ENCODE results near the gene VEZT.
"Not testable (repeated sequence)": the region's sequence is repeated elsewhere in the genome, so short reads cannot be mapped to it uniquely, and the experiment has no call there.

The VEZT gene

DNA sequence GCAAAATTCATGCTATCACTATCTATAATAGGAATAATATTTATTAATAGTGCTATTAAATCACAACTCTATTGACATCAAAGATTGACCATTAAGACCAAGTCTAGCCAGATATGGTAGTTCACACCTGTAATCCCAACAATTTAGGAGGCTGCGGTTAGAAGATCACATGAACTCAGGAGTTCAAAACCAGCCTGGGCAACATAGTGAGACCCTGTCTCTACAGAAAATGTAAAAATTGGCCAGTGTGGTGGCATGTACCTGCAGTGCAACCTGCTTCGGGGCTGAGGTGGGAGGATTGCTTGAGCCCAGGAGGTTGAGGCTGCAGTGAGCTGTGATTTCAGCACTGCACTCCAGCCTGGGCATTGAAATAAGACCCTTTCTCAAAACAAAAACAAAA lies 11.0 kb downstream of the VEZT start:
- TF ChIP-seq, protein P1, sequence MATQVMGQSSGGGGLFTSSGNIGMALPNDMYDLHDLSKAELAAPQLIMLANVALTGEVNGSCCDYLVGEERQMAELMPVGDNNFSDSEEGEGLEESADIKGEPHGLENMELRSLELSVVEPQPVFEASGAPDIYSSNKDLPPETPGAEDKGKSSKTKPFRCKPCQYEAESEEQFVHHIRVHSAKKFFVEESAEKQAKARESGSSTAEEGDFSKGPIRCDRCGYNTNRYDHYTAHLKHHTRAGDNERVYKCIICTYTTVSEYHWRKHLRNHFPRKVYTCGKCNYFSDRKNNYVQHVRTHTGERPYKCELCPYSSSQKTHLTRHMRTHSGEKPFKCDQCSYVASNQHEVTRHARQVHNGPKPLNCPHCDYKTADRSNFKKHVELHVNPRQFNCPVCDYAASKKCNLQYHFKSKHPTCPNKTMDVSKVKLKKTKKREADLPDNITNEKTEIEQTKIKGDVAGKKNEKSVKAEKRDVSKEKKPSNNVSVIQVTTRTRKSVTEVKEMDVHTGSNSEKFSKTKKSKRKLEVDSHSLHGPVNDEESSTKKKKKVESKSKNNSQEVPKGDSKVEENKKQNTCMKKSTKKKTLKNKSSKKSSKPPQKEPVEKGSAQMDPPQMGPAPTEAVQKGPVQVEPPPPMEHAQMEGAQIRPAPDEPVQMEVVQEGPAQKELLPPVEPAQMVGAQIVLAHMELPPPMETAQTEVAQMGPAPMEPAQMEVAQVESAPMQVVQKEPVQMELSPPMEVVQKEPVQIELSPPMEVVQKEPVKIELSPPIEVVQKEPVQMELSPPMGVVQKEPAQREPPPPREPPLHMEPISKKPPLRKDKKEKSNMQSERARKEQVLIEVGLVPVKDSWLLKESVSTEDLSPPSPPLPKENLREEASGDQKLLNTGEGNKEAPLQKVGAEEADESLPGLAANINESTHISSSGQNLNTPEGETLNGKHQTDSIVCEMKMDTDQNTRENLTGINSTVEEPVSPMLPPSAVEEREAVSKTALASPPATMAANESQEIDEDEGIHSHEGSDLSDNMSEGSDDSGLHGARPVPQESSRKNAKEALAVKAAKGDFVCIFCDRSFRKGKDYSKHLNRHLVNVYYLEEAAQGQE (IDR thresholded peaks at IDR 0.05; ENCODE audit: insufficient replicate concordance, low read depth), result no peak
- no peak for DNase-seq (ENCODE audit: low read depth in 1 of 2, low spot score in 1 of 2)
- H3K4me3 ChIP-seq (replicated peaks; ENCODE audit: insufficient read depth, low read length), result no peak overlapping the region
- H3K27me3 ChIP-seq (ENCODE audit: insufficient read depth, poor library complexity, severe bottlenecking), result no peaks in the 10 kb centered on the region
- no peak overlapping the region for H3K27ac ChIP-seq (replicated peaks)

DNA sequence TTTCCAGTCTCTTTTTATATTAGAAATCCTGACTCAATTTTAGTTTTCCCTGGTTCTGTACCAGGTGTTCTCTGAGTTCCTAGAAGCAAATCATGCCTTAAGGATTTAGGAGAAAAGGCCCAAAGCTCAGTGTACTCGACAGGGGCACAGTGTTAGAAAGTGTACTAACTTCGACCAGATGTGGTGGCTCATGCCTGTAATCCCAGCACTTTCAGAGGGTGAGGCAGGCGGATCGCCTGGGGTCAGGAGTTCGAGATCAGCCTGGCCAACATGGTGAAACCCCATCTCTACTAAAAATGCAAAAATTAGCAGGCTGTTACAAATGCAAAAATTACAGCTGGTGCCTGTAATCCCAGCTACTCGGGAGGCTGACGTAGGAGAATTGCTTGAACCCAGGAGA lies 12.0 kb downstream of the VEZT start:
- Histone ChIP-seq H3K27me3 (ENCODE audit: insufficient read depth, poor library complexity, severe bottlenecking) (no peaks in the 10 kb centered on the region), H3K27ac (replicated peaks) (no peak overlapping the region), H3K4me3 (replicated peaks; ENCODE audit: insufficient read depth, low read length) (no peak overlapping the region)
- TF ChIP-seq GABPA (IDR thresholded peaks at IDR 0.05; ENCODE audit: low read depth), result no peak
- DNase-seq (ENCODE audit: low read depth in 1 of 2, low spot score in 1 of 2), result no peak

DNA sequence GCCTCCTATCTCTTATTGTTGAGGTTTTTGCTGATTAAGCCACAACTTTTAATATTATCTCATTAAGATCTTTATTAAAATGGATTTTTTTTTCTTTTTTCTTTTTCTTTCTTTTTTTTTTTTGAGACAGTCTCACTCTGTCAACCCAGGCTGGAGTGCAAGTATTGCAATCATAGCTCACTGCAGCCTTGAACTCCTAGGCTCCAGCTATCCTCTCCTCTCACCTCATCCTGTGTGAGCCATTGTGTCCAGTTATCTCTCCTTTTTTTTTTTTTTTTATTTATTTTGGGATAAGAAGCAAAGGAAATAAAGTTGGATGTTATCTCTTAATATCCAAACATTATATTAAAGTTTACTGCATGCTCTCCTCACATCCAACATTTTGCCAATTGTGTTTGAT lies 12.7 kb downstream of the VEZT start:
- Histone ChIP-seq H3K27me3 (ENCODE audit: insufficient read depth, poor library complexity, severe bottlenecking) (no peaks in the 10 kb centered on the region), H3K4me3 (replicated peaks; ENCODE audit: insufficient read depth, low read length) (no peak overlapping the region), H3K27ac (replicated peaks) (no peak overlapping the region)
- DNase-seq (ENCODE audit: low read depth in 1 of 2, low spot score in 1 of 2), result no peak
- no peak for TF ChIP-seq SPI1 (IDR thresholded peaks at IDR 0.05; ENCODE audit: borderline replicate concordance, low read depth)
- no peak for TF ChIP-seq POLR2AphosphoS5 (IDR thresholded peaks at IDR 0.05; ENCODE audit: low read depth)
- TF ChIP-seq GABPA (IDR thresholded peaks at IDR 0.05; ENCODE audit: low read depth), result no peak
- TF ChIP-seq, protein P1 (IDR thresholded peaks at IDR 0.05; ENCODE audit: insufficient replicate concordance, low read depth), result no peak
- TF ChIP-seq, protein P2, sequence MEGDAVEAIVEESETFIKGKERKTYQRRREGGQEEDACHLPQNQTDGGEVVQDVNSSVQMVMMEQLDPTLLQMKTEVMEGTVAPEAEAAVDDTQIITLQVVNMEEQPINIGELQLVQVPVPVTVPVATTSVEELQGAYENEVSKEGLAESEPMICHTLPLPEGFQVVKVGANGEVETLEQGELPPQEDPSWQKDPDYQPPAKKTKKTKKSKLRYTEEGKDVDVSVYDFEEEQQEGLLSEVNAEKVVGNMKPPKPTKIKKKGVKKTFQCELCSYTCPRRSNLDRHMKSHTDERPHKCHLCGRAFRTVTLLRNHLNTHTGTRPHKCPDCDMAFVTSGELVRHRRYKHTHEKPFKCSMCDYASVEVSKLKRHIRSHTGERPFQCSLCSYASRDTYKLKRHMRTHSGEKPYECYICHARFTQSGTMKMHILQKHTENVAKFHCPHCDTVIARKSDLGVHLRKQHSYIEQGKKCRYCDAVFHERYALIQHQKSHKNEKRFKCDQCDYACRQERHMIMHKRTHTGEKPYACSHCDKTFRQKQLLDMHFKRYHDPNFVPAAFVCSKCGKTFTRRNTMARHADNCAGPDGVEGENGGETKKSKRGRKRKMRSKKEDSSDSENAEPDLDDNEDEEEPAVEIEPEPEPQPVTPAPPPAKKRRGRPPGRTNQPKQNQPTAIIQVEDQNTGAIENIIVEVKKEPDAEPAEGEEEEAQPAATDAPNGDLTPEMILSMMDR (IDR thresholded peaks at IDR 0.05; ENCODE audit: insufficient read depth, low read length), result no peak

DNA sequence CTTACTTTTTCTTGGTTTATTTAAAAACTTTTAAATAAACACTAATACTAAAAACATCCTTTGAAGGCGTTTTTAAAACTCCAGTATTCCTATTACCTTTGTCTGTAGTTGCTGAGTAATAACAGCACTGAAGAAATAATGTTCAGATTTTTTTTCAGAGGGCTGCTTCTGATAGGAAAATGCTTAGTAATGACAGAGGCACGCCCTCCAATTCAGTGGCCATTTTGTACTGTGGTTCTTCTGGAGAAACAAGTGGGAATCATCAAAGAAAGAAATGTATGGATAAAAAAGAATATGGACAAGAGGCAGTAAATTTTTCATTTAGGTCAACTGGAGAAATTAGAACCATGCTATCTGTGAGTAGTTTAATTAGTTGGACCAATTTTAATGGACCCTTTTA lies 13.6 kb downstream of the VEZT start:
- Histone ChIP-seq H3K27ac (replicated peaks) (no peak overlapping the region), H3K27me3 (ENCODE audit: insufficient read depth, poor library complexity, severe bottlenecking) (no peaks in the 10 kb centered on the region), H3K4me3 (replicated peaks; ENCODE audit: insufficient read depth, low read length) (no peak overlapping the region)
- no peak for DNase-seq (ENCODE audit: low read depth in 1 of 2, low spot score in 1 of 2)
- TF ChIP-seq, protein P1 (IDR thresholded peaks at IDR 0.05; ENCODE audit: insufficient replicate concordance, low read depth), result no peak
- no peak for TF ChIP-seq SPI1 (IDR thresholded peaks at IDR 0.05; ENCODE audit: borderline replicate concordance, low read depth)
- TF ChIP-seq, protein P2 (IDR thresholded peaks at IDR 0.05; ENCODE audit: insufficient read depth, low read length), result no peak
- no peak for TF ChIP-seq POLR2AphosphoS5 (IDR thresholded peaks at IDR 0.05; ENCODE audit: low read depth)
- TF ChIP-seq GABPA (IDR thresholded peaks at IDR 0.05; ENCODE audit: low read depth), result no peak

DNA sequence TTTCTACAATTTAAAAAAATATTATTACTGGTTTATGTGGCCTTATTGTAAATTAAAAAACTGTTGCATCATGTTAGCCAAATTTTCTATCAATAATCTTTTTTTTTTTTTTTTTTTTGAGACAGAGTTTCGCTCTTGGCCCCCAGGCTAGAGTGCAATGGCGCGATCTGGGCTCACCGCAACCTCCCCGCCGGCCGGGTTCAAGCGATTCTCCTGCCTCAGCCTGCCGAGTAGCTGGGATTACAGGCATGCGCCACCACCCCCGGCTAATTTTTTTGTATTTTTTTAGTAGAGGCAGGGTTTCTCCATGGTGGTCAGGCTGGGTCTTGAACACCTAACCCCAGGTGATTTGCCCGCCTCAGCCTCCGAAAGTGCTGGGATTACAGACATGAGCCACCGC lies 16.6 kb downstream of the VEZT start:
- H3K27me3 ChIP-seq (ENCODE audit: insufficient read depth, poor library complexity, severe bottlenecking); H3K27ac ChIP-seq (replicated peaks); DNase-seq (ENCODE audit: low read depth in 1 of 2, low spot score in 1 of 2); H3K4me3 ChIP-seq (replicated peaks; ENCODE audit: insufficient read depth, low read length): not testable (repeated sequence)

DNA sequence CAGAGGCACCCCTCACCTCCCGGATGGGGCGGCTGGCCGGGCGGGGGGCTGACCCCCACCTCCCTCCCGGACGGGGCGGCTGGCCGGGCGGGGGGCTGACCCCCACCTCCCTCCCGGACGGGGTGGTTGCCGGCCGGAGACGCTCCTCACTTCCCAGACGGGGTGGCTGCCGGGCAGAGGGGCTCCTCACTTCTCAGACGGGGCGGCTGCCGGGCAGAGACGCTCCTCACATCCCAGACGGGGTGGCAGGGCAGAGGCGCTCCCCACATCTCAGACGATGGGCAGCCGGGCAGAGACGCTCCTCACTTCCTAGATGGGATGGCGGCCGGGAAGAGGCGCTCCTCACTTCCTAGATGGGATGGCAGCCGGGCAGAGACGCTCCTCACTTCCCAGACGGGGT lies 18.0 kb downstream of the VEZT start:
- H3K4me3 ChIP-seq (replicated peaks; ENCODE audit: insufficient read depth, low read length), result not testable (repeated sequence)

More for the DNA sequence above, 18.0 kb downstream of the VEZT start:
- H3K27ac ChIP-seq (replicated peaks); DNase-seq (ENCODE audit: low read depth in 1 of 2, low spot score in 1 of 2); H3K27me3 ChIP-seq (ENCODE audit: insufficient read depth, poor library complexity, severe bottlenecking): not testable (repeated sequence)
